KMS-11 (cell line): Measurements from ENCODE around the gene HCRTR1.

ENCODE experiments used
- H2AFZ ChIP-seq: fragments of 200-600 bp; sonication (generic); 2 replicates; pipeline ENCODE4 v1.6.1; 2016; ENCODE audit warnings: antibody characterized with exemption, mixed run types, low read depth
- H3K27ac ChIP-seq: fragments of 200-600 bp; sonication (generic); 2 replicates; pipeline ENCODE4 v1.6.1; 2016; ENCODE audit warnings: mild to moderate bottlenecking, mixed run types
- H3K27me3 ChIP-seq: fragments of 200-600 bp; sonication (generic); 2 replicates; pipeline ENCODE4 v1.6.1; 2017; ENCODE audit warnings: mild to moderate bottlenecking, low read depth, mixed run types, moderate library complexity; ENCODE audit not compliant: insufficient read depth
- H3K36me3 ChIP-seq: fragments of 200-600 bp; sonication (generic); 2 replicates; pipeline ENCODE4 v1.6.1; 2017; ENCODE audit warnings: mild to moderate bottlenecking, mixed run types; ENCODE audit not compliant: insufficient read depth
- H3K4me1 ChIP-seq: fragments of 200-600 bp; sonication (generic); 2 replicates; pipeline ENCODE4 v1.6.1; 2016; ENCODE audit warnings: mild to moderate bottlenecking, low read depth, mixed run types; ENCODE audit not compliant: poor library complexity, severe bottlenecking
- H3K4me2 ChIP-seq: fragments of 200-600 bp; sonication (generic); 2 replicates; pipeline ENCODE4 v1.7.0; 2016; ENCODE audit warnings: mild to moderate bottlenecking, mixed run types
- H3K4me3 ChIP-seq: fragments of 200-600 bp; sonication (generic); IDR thresholded peaks from 2 replicates; pipeline ENCODE4 v1.6.1; 2017; ENCODE audit warnings: low read depth, low read length, mixed read lengths; ENCODE audit not compliant: insufficient read depth
- H3K79me2 ChIP-seq: fragments of 200-600 bp; sonication (generic); 2 replicates; pipeline ENCODE4 v1.6.1; 2016; ENCODE audit warnings: low read depth, mixed run types; ENCODE audit not compliant: insufficient read depth
- H3K9ac ChIP-seq: fragments of 200-600 bp; sonication (generic); 2 replicates; pipeline ENCODE4 v1.6.1; 2016; ENCODE audit warnings: mild to moderate bottlenecking, mixed run types
- H4K20me1 ChIP-seq: fragments of 200-600 bp; sonication (generic); 2 replicates; pipeline ENCODE4 v1.6.1; 2016; ENCODE audit warnings: mild to moderate bottlenecking, mixed run types; ENCODE audit not compliant: insufficient read depth
- CTCF ChIP-seq: fragments of 200-600 bp; sonication (generic); conservative IDR thresholded peaks from 2 replicates; pipeline ENCODE4 v1.6.1; 2017; ENCODE audit warnings: low read depth, mild to moderate bottlenecking, antibody characterized with exemption, low read length, moderate library complexity, mixed read lengths

Gene HCRTR1

GRCh38 chr1:31580891-31581603, 36.4 kb upstream of the HCRTR1 start:
- TF ChIP-seq CTCF, result no peak
- H3K4me2 ChIP-seq, result no peak overlapping the region
- no peaks in the 10 kb centered on the region; the same call in 1 of the 2 replicates for H3K27me3 ChIP-seq
- H3K9ac ChIP-seq, result no peak overlapping the region
- H4K20me1 ChIP-seq, result no peaks in the 10 kb centered on the region
- no peaks in the 10 kb centered on the region for H3K36me3 ChIP-seq
- H2AFZ ChIP-seq, result no peak overlapping the region
- H3K4me1 ChIP-seq, result no peaks in the 10 kb centered on the region
- no peak overlapping the region for H3K4me3 ChIP-seq
- H3K79me2 ChIP-seq, result no peaks in the 10 kb centered on the region
- H3K27ac ChIP-seq, result no peak overlapping the region

- no peak for TF ChIP-seq CTCF
- Histone ChIP-seq H2AFZ (no peak overlapping the region), H4K20me1 (no peaks in the 10 kb centered on the region), H3K79me2 (no peaks in the 10 kb centered on the region), H3K27ac (no peak overlapping the region), H3K4me3 (no peak overlapping the region), H3K4me1 (no peaks in the 10 kb centered on the region), H3K4me2 (no peak overlapping the region), H3K27me3 (peaks cover 3% of the 10 kb centered on the region; the same call in 1 of the 2 replicates), H3K9ac (no peak overlapping the region), H3K36me3 (no peaks in the 10 kb centered on the region)
These were observed 35.4 kb upstream of the HCRTR1 start for GRCh38 chr1:31581821-31582810.

- H3K4me2 ChIP-seq, result no peak overlapping the region
- peaks cover 3% of the 10 kb centered on the region; the same call in 1 of the 2 replicates for H3K27me3 ChIP-seq
- TF ChIP-seq CTCF, result no peak
- no peaks in the 10 kb centered on the region for H3K79me2 ChIP-seq
- H4K20me1 ChIP-seq, result no peaks in the 10 kb centered on the region
- no peaks in the 10 kb centered on the region for H3K36me3 ChIP-seq
- H2AFZ ChIP-seq, result no peak overlapping the region
- H3K4me3 ChIP-seq, result no peak overlapping the region
- no peak overlapping the region for H3K9ac ChIP-seq
- H3K4me1 ChIP-seq, result no peaks in the 10 kb centered on the region
- no peak overlapping the region for H3K27ac ChIP-seq
These were observed 34.2 kb upstream of the HCRTR1 start for GRCh38 chr1:31583082-31583994.
